GM19395 (cell line): ENCODE measurements around the gene RNU6-1.

ENCODE experiments used
- ATAC-seq: cut with Tn5 transposase; IDR thresholded peaks from one replicate; pipeline ENCODE4 v1.9.1; 2021; ENCODE audit warnings: mild to moderate bottlenecking, moderate library complexity; ENCODE audit not compliant: unreplicated experiment

The RNU6-1 gene

DNA sequence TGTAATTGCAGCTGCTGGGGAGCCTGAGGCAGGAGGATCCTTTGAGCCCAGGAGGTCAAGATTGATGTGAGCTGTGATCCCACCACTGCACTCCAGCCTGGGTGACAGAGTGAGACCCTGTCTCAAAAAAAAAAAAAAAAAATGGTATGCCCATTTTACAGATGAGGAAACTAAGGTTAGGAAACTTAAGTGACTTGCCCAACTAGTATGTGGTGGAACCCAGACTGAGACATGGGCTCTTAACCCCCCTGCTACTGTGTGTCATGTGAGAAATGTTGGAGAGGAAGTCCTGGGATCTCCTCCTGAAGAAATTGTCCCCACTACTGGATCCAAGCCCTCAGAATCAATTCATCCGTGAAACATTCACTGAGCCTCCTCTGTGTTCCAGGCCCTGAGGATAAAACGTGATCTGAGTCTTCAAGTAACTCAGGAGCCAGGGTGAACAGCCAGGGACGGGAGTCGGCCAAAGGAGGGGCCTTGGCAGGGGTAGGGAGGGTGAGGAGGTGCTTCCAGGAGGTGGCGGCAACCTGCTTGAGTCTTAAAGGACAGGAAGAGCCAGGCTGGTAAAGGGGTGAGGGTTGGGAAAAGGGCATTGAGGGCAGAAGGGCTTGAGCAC, 19.6 kb upstream of the RNU6-1 start:
- ATAC-seq = no peak

DNA sequence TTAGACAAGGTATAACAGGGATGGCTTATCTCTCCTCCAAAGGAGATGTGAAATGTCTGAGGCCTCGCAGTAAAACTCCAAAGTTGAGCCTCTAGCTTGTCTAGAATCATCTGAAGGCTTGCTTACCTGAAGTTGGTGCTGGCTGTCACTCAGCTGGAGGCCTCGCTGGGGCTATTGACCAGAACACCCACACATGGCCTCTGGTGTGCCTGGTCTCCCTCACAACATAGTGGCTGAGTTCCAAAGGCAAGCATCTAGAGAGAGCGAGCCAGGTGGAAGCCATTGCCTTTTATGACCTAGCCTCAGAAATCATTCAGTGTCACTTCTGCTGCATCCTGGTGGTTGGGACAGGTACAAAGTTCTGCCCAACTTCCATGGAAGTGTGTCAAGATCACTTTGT, 17.4 kb upstream of the RNU6-1 start:
- ATAC-seq = no peak

DNA sequence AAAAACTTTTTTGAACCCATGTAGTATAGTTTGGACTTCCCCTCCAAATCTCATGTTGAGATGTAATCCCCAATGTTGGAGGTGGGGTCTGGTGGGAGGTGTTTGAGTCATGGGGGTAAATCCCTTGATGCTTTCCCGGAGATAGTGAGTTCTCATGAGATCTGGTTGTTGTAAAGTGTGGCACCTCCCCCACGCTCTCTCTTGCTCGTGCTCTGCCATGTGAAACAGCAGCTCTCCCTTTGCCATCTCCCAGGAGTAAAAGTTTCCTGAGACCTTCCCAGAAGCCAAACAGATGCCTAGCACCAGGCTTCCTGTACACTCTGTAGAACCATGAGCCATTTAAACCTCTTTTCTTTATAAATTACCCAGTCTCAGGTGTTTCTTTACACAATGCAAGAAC, 16.0 kb upstream of the RNU6-1 start:
- no peak for ATAC-seq

DNA sequence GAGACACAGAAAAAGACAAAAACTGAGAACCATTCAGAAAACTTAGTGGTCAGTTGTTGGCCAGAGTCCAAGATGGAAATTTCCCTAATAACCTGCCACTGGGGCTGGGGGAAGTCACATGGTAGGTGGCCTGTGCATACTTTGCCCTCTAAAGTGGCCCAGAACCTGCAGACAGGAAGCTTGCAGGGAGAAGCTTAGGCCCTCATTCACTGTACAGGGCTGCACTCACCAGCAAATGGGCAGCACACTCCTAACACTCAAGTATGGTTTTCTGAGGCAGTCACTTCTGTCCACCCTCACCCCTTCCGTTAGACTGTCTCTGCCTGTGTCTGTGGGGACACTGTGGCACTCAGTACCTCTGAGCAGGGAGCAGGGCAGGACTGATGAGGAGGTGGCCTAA, 14.5 kb upstream of the RNU6-1 start:
- ATAC-seq = no peak

DNA sequence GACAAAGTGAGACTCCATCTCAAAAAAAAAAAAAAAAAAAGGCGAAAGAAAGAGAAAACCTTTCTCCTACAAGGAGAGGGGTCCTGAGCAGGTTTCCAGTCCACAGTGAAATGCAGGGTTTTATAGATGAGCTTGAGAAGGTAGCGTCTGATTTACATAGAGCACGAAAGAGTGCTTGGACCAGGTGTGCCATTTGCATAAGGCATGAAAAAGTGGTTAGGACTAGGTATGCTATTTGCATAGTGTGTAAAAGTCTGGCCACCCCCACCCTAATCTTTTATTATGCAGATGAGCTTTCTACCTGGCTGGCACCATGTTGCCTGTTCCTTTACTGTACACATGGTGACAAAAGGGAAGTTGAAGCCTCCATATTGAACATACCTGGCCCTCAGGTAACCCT, 13.6 kb upstream of the RNU6-1 start:
- no peak for ATAC-seq

DNA sequence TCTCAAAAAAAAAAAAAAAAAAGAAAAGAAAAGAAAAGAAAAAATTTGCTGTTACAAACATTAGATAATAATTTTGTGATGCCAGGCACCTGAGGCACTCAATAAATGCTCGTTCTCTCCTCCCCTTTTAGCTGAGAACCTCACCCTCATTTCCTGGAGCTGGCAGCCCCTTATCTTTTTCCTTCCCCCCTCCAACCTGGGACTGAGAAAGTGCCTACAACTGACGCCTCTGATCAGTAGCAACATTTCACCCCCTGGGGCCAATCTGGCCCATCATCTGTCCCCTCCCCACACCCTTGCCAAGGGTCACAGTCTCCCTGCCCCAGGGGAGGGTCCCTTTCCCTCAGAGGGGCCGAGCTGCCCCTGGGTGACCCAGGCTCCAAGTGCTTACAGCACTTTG, 12.6 kb upstream of the RNU6-1 start:
- ATAC-seq = no peak

DNA sequence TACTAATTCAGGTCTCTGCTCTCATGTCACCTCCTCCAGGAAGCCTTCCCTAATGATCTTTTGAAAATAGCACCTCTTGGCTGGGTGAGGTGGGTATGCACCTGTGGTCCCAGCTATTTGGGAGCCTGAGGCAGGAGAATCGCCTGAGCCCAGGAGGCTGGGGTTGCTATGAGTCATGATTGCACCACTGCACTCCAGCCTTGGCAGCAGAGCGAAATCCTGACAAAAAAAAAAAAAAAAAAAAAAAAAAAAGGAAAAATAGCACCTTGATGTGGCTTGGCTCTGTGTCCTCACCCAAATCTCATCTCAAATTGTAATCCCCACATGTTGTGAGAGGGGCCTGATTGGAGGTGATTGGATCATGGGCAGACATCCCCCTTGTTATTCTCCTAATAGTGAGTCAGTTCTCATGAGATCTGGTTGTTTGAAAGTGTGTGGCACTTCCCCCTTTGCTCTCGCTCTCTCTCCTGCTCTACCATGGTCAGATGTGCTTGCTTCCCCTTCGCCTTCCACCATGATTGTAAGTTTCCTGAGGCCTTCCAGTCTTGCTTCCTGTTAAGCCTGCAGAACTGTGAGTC, 11.2 kb upstream of the RNU6-1 start:
- no peak for ATAC-seq

DNA sequence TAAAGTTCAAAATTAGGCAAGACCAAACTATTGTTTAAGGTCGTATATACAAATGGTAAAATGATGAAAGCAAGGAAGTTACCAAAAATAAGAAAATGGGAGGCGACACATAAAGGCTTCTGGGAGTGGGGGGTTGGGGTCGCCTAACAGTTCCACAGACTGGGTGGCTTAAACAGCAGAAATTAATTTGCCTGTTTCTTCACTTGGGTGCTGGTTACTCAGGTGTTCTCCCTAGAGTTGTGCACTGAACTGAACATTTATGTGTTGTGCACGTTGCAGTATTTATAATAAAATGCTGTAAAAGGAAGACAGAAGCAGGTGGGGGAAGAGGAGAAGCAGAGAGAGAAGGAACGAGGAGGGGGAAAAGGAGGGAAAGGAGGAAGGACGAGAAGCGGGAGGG, 10.5 kb upstream of the RNU6-1 start:
- no peak for ATAC-seq

DNA sequence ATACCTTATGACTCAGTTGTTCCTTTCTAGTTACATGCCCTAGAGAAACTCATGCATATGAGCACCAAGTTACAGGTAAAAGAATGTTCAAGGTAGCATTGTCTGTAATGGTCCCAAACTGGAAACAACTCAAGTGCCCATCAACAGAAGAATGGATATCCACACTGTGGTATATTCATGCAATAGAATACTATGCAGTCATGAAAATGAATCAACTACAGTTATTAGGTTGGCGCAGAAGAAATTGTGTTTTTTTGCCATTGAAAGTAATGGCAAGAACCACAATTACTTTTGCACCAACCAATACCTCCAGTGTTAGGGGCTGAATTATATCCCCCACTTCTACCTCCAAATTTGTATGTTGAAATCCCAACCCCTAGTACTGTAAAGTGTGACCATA, 9.7 kb upstream of the RNU6-1 start:
- ATAC-seq = no peak

DNA sequence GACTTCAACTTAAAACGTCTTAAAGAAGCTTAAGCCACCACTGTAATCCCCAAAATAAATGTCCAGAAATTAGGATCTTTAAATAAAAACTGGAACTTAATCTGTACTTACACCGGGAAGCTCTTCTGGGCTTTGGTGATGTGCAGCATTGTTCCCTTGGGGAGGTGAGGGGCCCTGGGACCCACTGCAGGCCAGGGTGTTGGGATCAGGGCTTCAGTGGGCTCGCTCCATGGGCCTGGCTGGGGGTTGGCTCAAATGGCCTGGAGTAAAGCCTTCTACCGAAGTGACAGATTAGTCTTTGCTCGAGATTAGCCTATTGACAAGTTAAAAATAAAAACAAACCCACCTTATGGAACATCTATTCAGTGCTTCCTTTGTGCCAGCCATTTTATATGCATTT, 6.1 kb upstream of the RNU6-1 start:
- no peak for ATAC-seq

DNA sequence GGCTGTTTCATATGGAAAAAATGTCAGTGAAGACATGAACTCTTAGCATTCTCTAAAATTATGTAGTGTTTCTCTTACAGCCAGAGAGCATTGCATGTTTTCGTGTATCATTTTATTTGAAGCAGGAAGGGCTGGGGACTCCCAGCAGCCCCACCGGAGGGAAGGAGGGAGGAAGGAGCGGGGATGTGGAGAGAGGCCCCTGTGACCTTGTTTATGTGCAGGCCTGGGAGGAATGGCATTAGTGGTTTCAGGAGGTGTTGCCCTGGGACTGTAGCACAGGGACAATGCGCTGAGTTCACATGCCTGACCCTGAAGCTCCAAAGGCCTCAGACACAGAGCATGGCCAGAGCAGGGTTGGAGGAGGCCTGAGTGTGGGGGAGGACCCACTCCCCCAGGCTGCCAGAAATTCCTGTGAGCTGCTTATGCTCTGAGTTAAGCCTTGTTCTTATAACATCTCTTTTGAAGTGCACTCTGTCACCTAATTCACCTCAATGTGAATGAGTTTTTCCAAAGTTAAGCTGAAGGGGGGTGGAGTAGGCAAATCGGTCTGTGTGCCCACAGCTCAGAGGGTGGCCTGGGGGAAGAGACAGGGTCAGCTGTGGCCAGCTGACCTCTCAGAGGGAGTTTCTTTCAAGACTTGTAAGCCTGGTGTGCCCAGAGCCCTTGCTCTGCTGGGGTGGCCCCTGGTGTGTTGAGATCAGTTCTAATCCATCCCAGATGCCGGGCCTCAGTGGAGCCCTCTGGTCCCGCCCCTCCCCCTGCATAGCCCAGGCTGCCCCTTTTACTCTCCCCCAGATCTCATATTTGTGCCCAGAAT, 3.9 kb upstream of the RNU6-1 start:
- ATAC-seq = no peak

DNA sequence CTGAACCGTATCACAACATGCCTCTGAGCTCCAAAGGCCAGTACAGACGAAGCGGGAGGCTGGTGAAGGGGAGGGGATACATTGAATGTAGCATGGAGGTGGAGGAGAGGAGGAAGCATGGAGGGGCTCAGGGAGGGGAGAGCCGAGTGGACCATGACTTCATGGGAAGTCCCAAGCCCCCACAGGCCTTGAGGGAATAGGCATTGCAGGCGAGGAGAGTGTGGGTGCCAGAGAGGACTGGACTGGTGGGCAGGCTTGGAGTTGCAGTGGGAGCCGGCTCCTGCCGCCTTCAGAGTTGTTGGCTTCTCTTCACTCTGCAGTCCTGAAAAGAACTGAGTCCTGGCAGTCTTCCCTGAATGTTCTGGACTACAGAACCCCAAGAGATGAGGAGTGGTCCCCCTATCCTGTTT, 3.3 kb upstream of the RNU6-1 start:
- ATAC-seq = no peak

DNA sequence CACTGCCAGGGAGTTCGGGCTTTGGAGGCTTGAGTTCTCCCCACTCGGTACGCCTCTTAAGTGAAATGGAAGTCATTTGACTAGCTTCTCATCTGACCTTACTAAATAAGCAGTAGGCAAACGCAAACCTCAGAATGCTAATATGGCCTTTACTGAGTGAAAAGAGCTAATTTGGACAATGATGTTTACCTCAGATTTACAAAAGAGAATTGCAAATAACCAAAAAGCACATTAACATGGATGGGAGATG, 1.6 kb upstream of the RNU6-1 start:
- ATAC-seq = no peak

DNA sequence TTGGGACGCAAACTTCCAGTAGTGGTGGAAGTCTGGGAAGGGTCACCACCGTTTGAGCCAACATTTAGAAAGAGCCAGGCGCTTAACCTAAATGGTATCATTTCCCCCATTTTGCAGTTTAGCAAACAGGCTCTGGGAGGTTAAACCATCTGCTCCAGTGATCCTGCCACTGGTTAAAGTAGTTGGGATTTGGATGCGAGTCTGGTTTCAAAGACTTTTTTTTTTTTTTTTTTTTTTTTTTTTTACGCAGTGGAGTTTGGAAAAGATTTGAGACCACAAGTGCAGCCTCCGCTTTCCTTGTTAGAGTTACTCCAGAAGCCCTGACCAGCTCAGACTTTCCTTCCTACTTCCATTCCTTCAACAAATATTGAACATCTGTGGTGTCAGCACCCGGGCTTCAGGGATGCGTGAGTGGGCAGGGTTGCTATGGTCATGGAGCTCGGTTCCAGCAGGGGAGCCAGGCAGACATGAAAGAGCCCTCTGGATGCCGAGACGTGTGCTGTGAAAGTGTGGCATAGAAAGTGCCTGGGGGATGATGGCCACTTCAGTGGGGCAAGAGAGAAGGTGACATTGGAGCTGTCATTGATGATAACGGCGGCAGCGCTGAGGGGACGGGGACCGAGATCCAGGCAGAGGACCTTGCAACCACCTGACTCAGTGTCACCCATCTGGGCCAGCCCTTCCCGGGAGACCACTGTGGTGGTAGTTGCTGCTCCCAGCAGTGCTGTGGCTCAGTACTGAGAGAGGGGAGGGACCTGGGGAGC, 1.1 kb upstream of the RNU6-1 start:
- no peak for ATAC-seq

DNA sequence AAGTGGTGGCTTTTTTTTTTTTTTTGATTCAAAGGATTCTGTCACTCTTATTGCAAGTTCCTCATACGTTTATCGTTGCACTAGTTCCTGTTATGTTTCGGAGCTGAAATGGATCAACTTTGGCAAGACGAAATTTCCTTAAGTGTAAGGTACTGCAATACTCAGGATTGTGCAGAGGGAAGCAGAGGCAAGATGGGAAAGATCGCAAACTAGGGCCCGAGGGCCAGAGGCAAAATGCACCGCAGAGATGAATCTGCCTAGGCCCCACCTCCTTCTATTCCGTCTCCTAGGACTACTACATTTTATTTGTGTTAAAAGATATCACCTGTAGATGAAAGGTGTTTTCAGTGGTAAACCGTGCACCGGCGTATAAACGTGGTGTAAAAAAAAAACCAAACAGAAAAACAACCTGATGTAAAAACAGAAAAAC, 331 bp downstream of the RNU6-1 start:
- ATAC-seq = peak; percentile 25

DNA sequence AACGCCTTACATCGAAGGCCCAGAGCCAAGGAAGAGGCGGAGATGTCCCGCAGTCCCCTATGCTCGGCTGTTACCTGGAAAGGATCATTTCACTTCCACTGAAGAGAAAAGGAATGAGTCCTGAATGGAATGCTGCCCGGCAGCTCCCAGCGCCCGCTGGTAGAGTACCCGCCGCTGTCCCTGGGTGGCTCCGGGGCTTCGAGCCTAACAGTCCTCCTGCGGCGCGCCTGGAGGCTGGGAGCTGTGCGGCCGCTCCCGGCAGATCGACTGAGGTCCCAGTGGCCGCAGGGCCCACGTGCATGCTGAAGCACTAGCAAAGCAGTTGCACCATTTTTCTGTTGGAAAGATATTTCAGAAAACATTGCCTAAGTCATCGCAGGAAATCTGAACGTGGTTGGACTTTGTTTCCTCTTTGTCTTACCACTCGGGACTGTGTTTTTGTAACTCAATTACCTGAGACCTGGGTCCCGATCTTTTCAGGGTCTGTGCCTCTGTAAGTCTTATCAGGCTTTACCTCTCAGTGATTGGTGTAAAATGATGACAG, 984 bp downstream of the RNU6-1 start:
- no peak for ATAC-seq

DNA sequence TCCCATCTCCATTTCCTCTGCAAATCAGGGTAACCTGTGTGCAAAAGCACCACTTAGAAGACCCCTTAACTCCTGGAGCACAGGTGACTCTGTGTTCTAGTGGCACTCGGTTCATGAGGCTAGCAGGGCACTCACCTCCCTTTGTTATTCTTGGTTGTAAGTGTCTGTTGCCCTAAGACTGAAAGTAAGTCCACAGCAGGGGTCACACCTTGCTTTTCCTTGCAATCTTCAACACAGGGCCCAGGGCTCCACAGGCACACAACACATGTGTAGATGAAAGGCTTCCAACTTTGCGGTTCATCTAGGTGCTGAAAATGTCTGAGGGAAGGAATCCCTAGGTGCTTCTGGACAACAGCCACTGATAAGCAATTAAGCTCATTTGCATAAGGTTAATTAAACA, 2.9 kb downstream of the RNU6-1 start:
- no peak for ATAC-seq

DNA sequence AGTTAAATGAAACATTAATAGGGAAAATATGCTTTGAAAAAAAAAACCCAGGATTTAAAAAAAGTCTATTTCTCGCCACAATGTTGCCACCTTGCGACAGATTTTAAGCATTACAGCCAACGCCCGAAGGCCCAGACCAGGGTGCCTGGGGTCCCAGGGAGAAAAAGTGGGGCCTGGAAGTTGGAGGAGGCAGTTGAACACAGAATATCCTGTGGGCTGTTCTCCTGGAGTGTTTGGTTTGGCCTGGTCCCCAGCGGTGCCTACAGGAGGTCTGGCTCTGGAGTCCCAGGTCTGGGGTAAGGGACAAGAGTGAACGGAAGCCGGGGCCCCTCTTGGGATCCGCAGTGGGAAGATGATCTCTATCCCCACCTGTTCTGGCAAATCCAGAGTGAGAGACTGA, 3.4 kb downstream of the RNU6-1 start:
- ATAC-seq = no peak

DNA sequence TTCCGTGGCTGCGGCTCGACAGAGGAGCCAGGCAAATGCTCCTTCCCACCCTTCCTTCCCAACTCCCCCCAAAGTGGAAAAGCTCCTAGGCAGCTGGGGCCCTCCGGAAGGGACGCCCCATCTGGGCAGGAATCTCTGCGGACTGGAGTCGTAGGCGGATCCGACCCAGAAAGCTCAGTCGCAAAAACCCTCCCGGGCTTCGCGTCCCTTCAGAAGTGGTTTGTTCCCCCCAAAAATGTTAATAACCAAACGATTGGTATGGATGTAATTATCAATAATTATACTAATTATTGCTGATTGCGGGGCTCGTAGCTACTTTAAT, 3.8 kb downstream of the RNU6-1 start:
- ATAC-seq = no peak

DNA sequence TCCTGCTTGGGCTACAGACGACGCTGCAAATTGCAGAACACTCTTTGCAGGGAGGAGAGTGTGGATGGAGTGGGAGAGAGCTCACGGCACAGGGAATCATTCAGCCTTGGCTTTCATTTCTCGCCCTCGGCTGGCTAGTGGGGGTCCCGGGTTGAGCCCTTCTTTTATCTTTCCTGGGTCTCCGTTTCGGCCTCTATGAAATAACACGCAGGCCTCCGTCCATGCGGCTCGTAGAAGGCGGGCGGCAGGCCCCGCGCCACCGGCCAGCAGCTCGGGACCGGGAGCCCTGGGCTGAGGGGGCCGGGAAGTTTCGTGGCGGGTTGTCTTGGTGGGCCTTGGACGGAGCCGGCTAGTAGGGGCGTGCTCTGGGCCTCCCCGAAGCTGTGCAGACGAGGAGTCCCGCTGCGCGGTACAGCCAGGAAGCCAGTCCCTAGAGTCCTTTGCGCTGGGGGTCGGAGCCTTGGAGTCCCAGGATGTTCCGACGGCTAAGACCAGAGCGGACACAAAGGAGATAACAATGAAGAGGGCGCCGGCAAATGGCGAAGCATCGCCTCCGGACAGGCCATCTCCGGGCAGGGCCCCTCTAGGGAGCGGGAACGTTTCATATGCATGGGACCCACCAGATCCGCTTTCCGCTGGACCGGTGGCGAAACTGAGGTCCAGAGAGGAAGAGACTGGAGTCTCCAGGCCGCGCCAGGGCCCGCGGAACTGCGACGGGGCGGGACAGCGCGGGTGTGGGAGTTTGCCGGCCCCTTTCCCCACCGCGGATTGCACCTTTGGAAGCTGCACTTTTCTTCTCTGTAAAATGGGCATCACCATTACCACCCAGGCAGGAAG, 4.3 kb downstream of the RNU6-1 start:
- ATAC-seq = no peak
